K562 (cell line): Measurements from ENCODE around the gene ROBO1. TPM values are rescaled to one million over a fixed set of nuclear protein-coding genes. Genes with fewer than 3 reads are reported as not detected.

Source experiments
- ATAC-seq: fragments of 200-7000 bp; cut with Tn5 transposase; 3 replicates; pipeline ENCODE4 v1.9.1; 2020; ENCODE audit warnings: moderate library complexity
- BruUV-seq: library from RNA; stranded (reverse); fragments of 400-500 nt; replicated peaks from 2 replicates; lab custom pipeline; 2021; lab: Mats Ljungman, UMichigan
- CTCF ChIA-PET: fragments of 300-600 bp; formaldehyde crosslinking; extraction: SDS; loops from one replicate; lab custom pipeline; 2021; ENCODE audit warnings: low intra/inter-chr PET ratio; lab: Yijun Ruan, JAX
- POLR2A ChIA-PET: fragments of 300-600, 350-650 bp; sonication (Branson Sonifier 250); formaldehyde crosslinking; extraction: SDS; loops from one replicate; lab custom pipeline; 2021; ENCODE audit warnings: antibody characterized with exemption, inconsistent platforms; lab: Yijun Ruan, JAX
- DNase-seq, 4 experiments: peaks; one replicate each; pipeline versions ENCODE4 v3.0.0 to v3.0.0-alpha.2; 2011 to 2018; ENCODE audit warnings: low spot score in 3 of 4, mixed read lengths in 3 of 4; ENCODE audit errors: extremely low read depth in 1 of 4
- FAIRE-seq: peaks from 2 replicates; lab custom pipeline; 2011; peaks lifted over from hg19 to GRCh38; lab: Jason Lieb, UNC
- H2AFZ ChIP-seq: 2 replicates; pipeline ENCODE4 v1.6.0; 2011; ENCODE audit warnings: low read depth, low read length, control low read depth, inconsistent platforms
- H3K27ac ChIP-seq: fragments of 200-600 bp; 3 replicates; pipeline ENCODE4 v1.8.0; 2011; ENCODE audit warnings: low read depth, mild to moderate bottlenecking, control low read depth, inconsistent platforms, low read length, moderate library complexity, mixed read lengths; ENCODE audit errors: extremely low read depth
- H3K27me3 ChIP-seq, 2 experiments: fragments of 300-600 bp in 1 of 2; 2 replicates in 1 of 2; 3 replicates in 1 of 2; pipeline versions ENCODE4 v1.6.0 to v1.8.0; 2011; ENCODE audit warnings: inconsistent platforms in 2 of 2, low read length in 2 of 2, mild to moderate bottlenecking in 1 of 2, mixed read lengths in 1 of 2, moderate library complexity in 1 of 2; ENCODE audit not compliant: control insufficient read depth in 2 of 2, insufficient read depth in 2 of 2
- H3K36me3 ChIP-seq: fragments of 300-600 bp; 3 replicates; pipeline ENCODE4 v1.8.0; 2011; ENCODE audit warnings: mild to moderate bottlenecking, low read length, inconsistent platforms; ENCODE audit not compliant: control insufficient read depth, insufficient read depth
- H3K4me1 ChIP-seq, 2 experiments: fragments of 200-600 bp in 1 of 2; replicated peaks in 1 of 2; 2 replicates in 1 of 2; 3 replicates in 1 of 2; pipeline versions ENCODE4 v1.5.1 to v1.8.0; 2011; ENCODE audit warnings: inconsistent platforms in 2 of 2, low read length in 2 of 2, mild to moderate bottlenecking in 1 of 2, mixed read lengths in 1 of 2, moderate library complexity in 1 of 2; ENCODE audit not compliant: control insufficient read depth in 2 of 2, insufficient read depth in 2 of 2
- H3K4me2 ChIP-seq: 2 replicates; pipeline ENCODE4 v1.6.1; 2011; ENCODE audit warnings: low read length, control low read depth, inconsistent platforms, mixed read lengths; ENCODE audit not compliant: insufficient read depth
- H3K4me3 ChIP-seq: fragments of 200-600 bp; sonication (generic), shearing (Covaris generic); 2 replicates; pipeline ENCODE4 v1.5.1; 2016; ENCODE audit warnings: control low read depth, inconsistent platforms
- H3K79me2 ChIP-seq: fragments of 200-600 bp; 3 replicates; pipeline ENCODE4 v1.8.0; 2011; ENCODE audit warnings: low read length, inconsistent platforms; ENCODE audit not compliant: control insufficient read depth, insufficient read depth
- H3K9ac ChIP-seq, 2 experiments: 2 replicates each; pipeline versions ENCODE4 v1.6.0 to v1.6.1; 2011; ENCODE audit warnings: low read depth in 2 of 2, low read length in 2 of 2, control low read depth in 1 of 2, inconsistent platforms in 1 of 2, mild to moderate bottlenecking in 1 of 2, mixed read lengths in 1 of 2; ENCODE audit not compliant: insufficient read depth in 1 of 2
- H3K9me1 ChIP-seq: one replicate; pipeline ENCODE4 v1.6.0; 2011; ENCODE audit warnings: inconsistent platforms, mild to moderate bottlenecking, low read length, moderate library complexity; ENCODE audit not compliant: control insufficient read depth, insufficient read depth
- H3K9me3 ChIP-seq: replicated peaks from 2 replicates; pipeline ENCODE4 v1.5.1; 2011; ENCODE audit warnings: low read depth, low read length, inconsistent platforms; ENCODE audit not compliant: control insufficient read depth, insufficient read depth
- H4K20me1 ChIP-seq: replicated peaks from 2 replicates; pipeline ENCODE4 v1.6.1; 2011; ENCODE audit warnings: low read length, inconsistent platforms, mixed read lengths; ENCODE audit not compliant: control insufficient read depth, insufficient read depth
- ETV1 ChIP-seq: fragments of 450-650 bp; conservative IDR thresholded peaks from 2 replicates; pipeline ENCODE4 v1.6.1; 2016; ENCODE audit warnings: missing genetic modification characterization, control low read depth, low read depth, missing compliant biosample characterization
- HNRNPH1 ChIP-seq: fragments of 200-400 bp; formaldehyde crosslinking; optimal IDR thresholded peaks from 2 replicates; pipeline ENCODE3; 2017; ENCODE audit warnings: low read depth, mild to moderate bottlenecking, low read length, moderate library complexity
- ZBTB17 ChIP-seq: fragments of 450-650 bp; formaldehyde crosslinking; IDR thresholded peaks from 2 replicates; pipeline ENCODE4 v1.4.0; 2020; ENCODE audit warnings: mild to moderate bottlenecking
- ZNF263 ChIP-seq: sonication (generic); formaldehyde crosslinking; IDR thresholded peaks from 2 replicates; pipeline ENCODE4 v1.8.0; 2022; ENCODE audit warnings: mild to moderate bottlenecking, missing genetic modification reagents, borderline replicate concordance
- ZNF583 ChIP-seq: fragments of 250-450 bp; sonication (Bioruptor Pico); IDR thresholded peaks from 2 replicates; pipeline ENCODE4 v1.4.0; 2020
- WGBS: fragments of 100-300 bp; shearing (Covaris generic); methylation state at CpG from one replicate; pipeline ENCODE4 v1.1.6; 2016; ENCODE audit warnings: low coverage, mixed read lengths; ENCODE audit not compliant: insufficient coverage; ENCODE audit errors: missing lambda C conversion rate; 5-methylcytosine and 5-hydroxymethylcytosine counted together
- in situ Hi-C: fragments of 300-500 bp; cut with MboI; formaldehyde crosslinking; loops from 4 replicates; pipeline ENCODE4 v1.15.0; 2018; ENCODE audit warnings: inconsistent platforms, mixed read lengths
- intact Hi-C: fragments of 100-400 bp; cut with micrococcal nuclease; formaldehyde crosslinking; loops from 2 replicates; pipeline ENCODE4 v1.14.2; 2022
- polyA plus RNA-seq, 8 experiments: library from polyadenylated mRNA; depleted of rRNA in 4 of 8; stranded (reverse) in 5 of 8; unstranded in 3 of 8; fragments of >200 nt; fragmentation: Nextera tagmentation in 2 of 8; fragmentation: Illumina TruSeq in 1 of 8; extraction: Ambion mirVana in 2 of 8; extraction: Trizol in 1 of 8; gene quantifications; 2 replicates each; pipeline versions ENCODE4 v1.2.1 to v1.2.3, GENCODE V29; 2011 to 2014; ENCODE audit warnings: inconsistent platforms in 1 of 8, missing spikeins in 1 of 8
- total RNA-seq, 7 experiments: library from RNA; depleted of rRNA in 6 of 7; stranded (reverse); fragments of >200 nt in 6 of 7; fragmentation: Illumina TruSeq in 2 of 7; extraction: Trizol in 2 of 7; gene quantifications; 2 replicates each; pipeline versions ENCODE4 v1.2.1 to v1.2.3, GENCODE V29; 2011 to 2021; ENCODE audit warnings: low replicate concordance in 1 of 7

The ROBO1 gene
- total and polyA plus RNA-seq, 9 of the 15 experiments (the other 6 are each of a cell fraction or from before 2014, with no cell fraction given), result 0.01 to 0.53 (median 0.17) TPM; not detected in 5

GRCh38 chr3:79410617-79411016 is 357.2 kb downstream of the ROBO1 start:
- 0% methylated on average over 2 of the region's 2 CpGs for WGBS
- H3K36me3 ChIP-seq, result no peaks in the 10 kb centered on the region
- H3K79me2 ChIP-seq, result no peaks in the 10 kb centered on the region
- no peaks in the 10 kb centered on the region for H3K9me3 ChIP-seq
- no peaks in the 10 kb centered on the region for H3K27me3 ChIP-seq
- ATAC-seq (no peak), FAIRE-seq (no peak), DNase-seq (no peak)
- no peak overlapping the region for H3K9ac ChIP-seq
- CTCF ChIA-PET, result no interaction called here
- H4K20me1 ChIP-seq, result no peaks in the 10 kb centered on the region
- no TSS peak for BruUV-seq
- in situ Hi-C loops (no loop called here), intact Hi-C loops (no loop called here)
- no peak overlapping the region for H3K4me3 ChIP-seq
- H3K9me1 ChIP-seq, result no peaks in the 10 kb centered on the region
- H2AFZ ChIP-seq, result no peak overlapping the region
- TF ChIP-seq ZNF263 (CRISPR knock-in tag), result no peak
- no peak for TF ChIP-seq ETV1 (tag)
- no peak for TF ChIP-seq ZBTB17 (CRISPR knock-in tag)
- TF ChIP-seq ZNF583 (CRISPR knock-in tag), result no peak
- no peak overlapping the region for H3K4me2 ChIP-seq
- no peaks in the 10 kb centered on the region for H3K4me1 ChIP-seq
- POLR2A ChIA-PET, result no interaction called here
- H3K27ac ChIP-seq, result no peak overlapping the region

GRCh38 chr3:79410136-79410535 is 357.7 kb downstream of the ROBO1 start:
- no peaks in the 10 kb centered on the region for H3K79me2 ChIP-seq
- intact Hi-C loops, result no loop called here
- no peak for TF ChIP-seq HNRNPH1
- TF ChIP-seq, all 486 proteins: peak for 0
- no peaks in the 10 kb centered on the region for H3K4me1 ChIP-seq
- H3K27ac ChIP-seq, result no peak overlapping the region
- DNase-seq, result no peak
- FAIRE-seq, result no peak
- in situ Hi-C loops, result no loop called here
- ChIA-PET CTCF (no interaction called here), POLR2A (no interaction called here)
- H2AFZ ChIP-seq, result no peak overlapping the region
- no peak overlapping the region for H3K4me3 ChIP-seq
- H3K4me2 ChIP-seq, result no peak overlapping the region
- H3K27me3 ChIP-seq, result no peaks in the 10 kb centered on the region
- H3K9ac ChIP-seq, result no peak overlapping the region
- BruUV-seq, result no TSS peak
- WGBS, result 8% methylated on average over 2 of the region's 2 CpGs
- ATAC-seq, result no peak
- H3K36me3 ChIP-seq, result no peaks in the 10 kb centered on the region
- H3K9me1 ChIP-seq, result no peaks in the 10 kb centered on the region
- H3K9me3 ChIP-seq, result no peaks in the 10 kb centered on the region; the same call in 1 of the 2 replicates
- no peaks in the 10 kb centered on the region for H4K20me1 ChIP-seq
